Measurements from ENCODE around the gene ITGB2. TPM values are rescaled to one million over a fixed set of nuclear protein-coding genes. Genes with fewer than 3 reads are reported as not detected.

ITGB2 gene
- total RNA-seq, 1 donor from 2014 or later: 468 TPM

DNA sequence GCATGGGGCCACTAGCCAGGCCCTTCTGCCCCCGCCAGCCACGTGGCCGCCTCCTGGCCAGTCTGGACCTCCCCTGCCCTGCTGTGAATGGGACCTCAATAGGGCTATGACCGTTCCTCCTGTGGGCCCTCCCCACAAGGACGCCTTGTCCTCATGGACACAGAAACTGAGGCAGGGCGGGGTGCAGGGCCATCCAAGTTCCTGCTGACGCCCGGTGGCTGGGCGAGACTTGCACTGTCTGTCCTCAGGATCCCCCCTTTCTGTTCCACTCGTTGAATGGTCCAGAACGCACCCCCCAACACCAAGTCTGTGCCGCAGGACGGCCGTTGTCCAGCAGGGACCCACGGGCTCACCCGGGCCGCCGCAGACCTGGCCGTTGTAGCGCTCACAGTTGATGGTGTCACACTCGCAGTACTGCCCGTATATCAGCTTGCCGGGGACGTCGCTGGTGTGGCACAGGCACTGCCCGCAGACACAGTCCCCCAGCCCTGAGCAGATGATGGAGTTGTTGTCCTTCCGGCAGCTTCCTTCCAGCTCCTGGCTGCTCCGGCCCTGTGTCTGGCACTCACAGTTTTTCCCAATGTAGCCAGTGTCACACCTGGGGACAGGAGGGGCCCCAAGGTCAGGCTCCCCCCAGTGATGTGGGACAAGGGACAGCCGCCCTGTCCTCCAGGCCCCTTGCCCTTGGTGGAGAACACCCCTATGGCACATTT lies 30.9 kb downstream of the ITGB2 start:
- TF ChIP-seq CTCF (IDR thresholded peaks at IDR 0.05): no peak
- Histone ChIP-seq H3K9me3 (no peaks in the 10 kb centered on the region), H3K27ac (no peak overlapping the region), H3K36me3 (peaks cover 25% of the 10 kb centered on the region), H3K27me3 (ENCODE audit: low read depth) (peaks cover 6% of the 10 kb centered on the region), H3K4me1 (no peaks in the 10 kb centered on the region), H3K4me3 (no peak overlapping the region)
- no peak for ATAC-seq
- DNase-seq: peak; percentile 34
- intact Hi-C loops (cut with DNase I): no loop called here

GRCh38 chr21:44888581-44889550 lies 31.8 kb downstream of the ITGB2 start:
- DNase-seq (peak; percentile 36), ATAC-seq (no peak)
- TF ChIP-seq CTCF (IDR thresholded peaks at IDR 0.05): no peak
- H3K36me3 ChIP-seq: peaks cover 25% of the 10 kb centered on the region
- H3K4me3 ChIP-seq: no peak overlapping the region
- H3K27ac ChIP-seq: no peak overlapping the region
- no peaks in the 10 kb centered on the region for H3K9me3 ChIP-seq
- no peaks in the 10 kb centered on the region for H3K4me1 ChIP-seq
- intact Hi-C loops (cut with DNase I): no loop called here
- peaks cover 6% of the 10 kb centered on the region for H3K27me3 ChIP-seq (ENCODE audit: low read depth)

DNA sequence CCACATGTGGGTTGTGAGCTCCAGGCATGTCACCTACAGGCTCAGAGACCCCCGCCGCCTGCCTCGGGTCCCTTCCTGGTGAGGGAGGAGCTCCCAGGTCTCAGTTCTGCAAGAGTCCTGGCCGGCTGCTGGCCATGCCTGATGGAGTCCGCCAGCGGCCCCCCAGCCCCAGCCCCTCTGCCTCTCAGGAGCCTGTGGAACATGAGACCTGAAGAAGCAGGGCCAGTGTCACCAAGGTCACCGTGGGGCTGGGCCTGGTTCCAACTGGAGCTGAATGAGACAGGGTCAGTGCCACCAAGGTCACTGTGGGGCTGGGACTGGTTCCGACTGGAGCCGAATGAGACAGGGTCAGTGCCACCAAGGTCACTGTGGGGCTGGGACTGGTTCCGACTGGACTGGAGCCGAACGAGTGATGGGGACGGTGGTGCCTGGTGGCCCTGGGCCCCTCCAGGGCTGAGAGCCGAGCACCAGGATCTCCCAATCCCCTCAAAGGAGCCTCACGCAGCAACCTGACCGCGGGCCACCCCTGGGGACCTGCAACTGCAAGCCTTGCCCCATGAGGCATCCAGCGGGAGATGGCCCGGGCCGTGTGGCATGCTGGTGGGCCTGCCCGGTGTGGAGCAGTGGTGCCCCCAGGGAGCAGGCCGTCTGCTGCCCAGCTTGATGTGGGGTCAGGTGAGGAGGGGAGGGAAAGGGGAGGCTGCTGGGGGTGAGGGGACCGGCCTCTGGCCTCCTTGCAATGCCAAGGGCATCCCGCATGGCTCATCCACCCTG lies 32.7 kb downstream of the ITGB2 start:
- DNase-seq (peak; percentile 46), ATAC-seq (no peak)
- no peak for TF ChIP-seq CTCF (IDR thresholded peaks at IDR 0.05)
- H3K9me3 ChIP-seq: no peaks in the 10 kb centered on the region
- intact Hi-C loops (cut with DNase I): no loop called here
- H3K4me1 ChIP-seq: no peaks in the 10 kb centered on the region
- peaks cover 6% of the 10 kb centered on the region for H3K27me3 ChIP-seq (ENCODE audit: low read depth)
- no peak overlapping the region for H3K27ac ChIP-seq
- no peak overlapping the region for H3K4me3 ChIP-seq
- H3K36me3 ChIP-seq: peaks cover 25% of the 10 kb centered on the region

DNA sequence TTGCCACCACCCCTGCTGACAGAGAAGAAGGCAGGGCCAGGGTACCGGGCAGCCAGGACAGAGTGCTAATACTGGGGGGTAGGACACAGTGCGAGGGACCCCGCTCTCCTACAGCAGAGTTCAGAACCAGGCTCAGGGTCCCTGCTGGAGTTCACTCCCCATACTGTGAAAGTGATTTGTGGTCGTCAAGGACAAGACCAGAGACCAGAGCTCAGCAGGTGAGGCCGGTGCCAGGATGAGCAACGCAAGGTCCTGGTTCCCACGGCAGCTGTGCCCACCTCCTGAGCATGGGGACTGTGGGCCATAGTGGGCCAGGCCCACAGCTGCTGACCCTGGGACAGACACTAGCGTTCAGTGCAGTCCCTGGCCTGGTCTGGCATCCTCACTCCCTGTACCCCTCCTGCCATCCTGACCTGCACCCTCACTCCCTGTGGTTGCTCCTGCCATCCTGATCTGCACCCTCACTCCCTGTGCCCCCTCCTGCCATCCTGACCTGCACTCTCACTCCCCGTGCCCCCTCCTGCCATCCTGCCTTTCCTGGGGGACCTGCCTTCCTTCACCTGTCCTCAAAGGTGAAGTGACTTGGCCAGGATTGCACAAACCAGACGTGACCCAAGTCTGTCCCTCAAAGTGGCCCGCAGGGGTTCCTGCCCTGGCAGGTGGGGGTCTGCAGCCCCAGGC lies 33.4 kb downstream of the ITGB2 start:
- Histone ChIP-seq H3K27ac (no peak overlapping the region), H3K36me3 (peaks cover 25% of the 10 kb centered on the region), H3K4me1 (peaks cover 5% of the 10 kb centered on the region), H3K4me3 (no peak overlapping the region), H3K27me3 (ENCODE audit: low read depth) (peaks cover 6% of the 10 kb centered on the region), H3K9me3 (no peaks in the 10 kb centered on the region)
- DNase-seq (no peak), ATAC-seq (no peak)
- TF ChIP-seq CTCF (IDR thresholded peaks at IDR 0.05): no peak
- intact Hi-C loops (cut with DNase I): no loop called here

Data from lower lobe of right lung (tissue), 2 donors.